GM20000 (cell line): Measurements from ENCODE around the gene RIMKLB.
"Not testable (repeated sequence)": the region's sequence is repeated elsewhere in the genome, so short reads cannot be mapped to it uniquely, and the experiment has no call there.

Experiments
- DNase-seq: peaks from one replicate; pipeline ENCODE4 v3.0.0; 2012; ENCODE audit warnings: low spot score
- TF ChIP-seq, protein P1 (sequence below): IDR thresholded peaks from 2 replicates; pipeline ENCODE4 v1.5.1; 2012; ENCODE audit warnings: mild to moderate bottlenecking, control low read depth; ENCODE audit errors: extremely low read depth, missing control alignments

The RIMKLB gene

DNA sequence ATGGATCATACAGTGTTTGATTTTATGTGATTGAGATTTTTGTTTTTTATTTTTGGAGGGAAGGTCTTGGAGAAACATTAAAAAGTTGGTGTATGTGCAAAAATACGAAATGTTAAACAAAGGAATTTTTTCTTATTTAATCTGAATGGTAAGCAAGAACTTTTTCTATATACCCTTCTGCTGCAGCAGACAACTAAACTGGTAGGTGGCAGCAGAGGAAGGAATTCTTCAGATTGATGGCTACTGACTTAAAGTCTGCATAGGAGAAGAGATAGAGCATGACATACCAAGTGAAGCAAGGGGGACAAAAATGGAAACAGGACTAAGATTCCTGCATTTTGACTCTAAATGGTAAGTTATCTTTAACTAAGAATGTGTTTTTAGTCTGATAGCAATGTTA lies 82.6 kb downstream of the RIMKLB start:
- DNase-seq: peak; percentile 25
- TF ChIP-seq, protein P1, sequence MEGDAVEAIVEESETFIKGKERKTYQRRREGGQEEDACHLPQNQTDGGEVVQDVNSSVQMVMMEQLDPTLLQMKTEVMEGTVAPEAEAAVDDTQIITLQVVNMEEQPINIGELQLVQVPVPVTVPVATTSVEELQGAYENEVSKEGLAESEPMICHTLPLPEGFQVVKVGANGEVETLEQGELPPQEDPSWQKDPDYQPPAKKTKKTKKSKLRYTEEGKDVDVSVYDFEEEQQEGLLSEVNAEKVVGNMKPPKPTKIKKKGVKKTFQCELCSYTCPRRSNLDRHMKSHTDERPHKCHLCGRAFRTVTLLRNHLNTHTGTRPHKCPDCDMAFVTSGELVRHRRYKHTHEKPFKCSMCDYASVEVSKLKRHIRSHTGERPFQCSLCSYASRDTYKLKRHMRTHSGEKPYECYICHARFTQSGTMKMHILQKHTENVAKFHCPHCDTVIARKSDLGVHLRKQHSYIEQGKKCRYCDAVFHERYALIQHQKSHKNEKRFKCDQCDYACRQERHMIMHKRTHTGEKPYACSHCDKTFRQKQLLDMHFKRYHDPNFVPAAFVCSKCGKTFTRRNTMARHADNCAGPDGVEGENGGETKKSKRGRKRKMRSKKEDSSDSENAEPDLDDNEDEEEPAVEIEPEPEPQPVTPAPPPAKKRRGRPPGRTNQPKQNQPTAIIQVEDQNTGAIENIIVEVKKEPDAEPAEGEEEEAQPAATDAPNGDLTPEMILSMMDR: no peak

DNA sequence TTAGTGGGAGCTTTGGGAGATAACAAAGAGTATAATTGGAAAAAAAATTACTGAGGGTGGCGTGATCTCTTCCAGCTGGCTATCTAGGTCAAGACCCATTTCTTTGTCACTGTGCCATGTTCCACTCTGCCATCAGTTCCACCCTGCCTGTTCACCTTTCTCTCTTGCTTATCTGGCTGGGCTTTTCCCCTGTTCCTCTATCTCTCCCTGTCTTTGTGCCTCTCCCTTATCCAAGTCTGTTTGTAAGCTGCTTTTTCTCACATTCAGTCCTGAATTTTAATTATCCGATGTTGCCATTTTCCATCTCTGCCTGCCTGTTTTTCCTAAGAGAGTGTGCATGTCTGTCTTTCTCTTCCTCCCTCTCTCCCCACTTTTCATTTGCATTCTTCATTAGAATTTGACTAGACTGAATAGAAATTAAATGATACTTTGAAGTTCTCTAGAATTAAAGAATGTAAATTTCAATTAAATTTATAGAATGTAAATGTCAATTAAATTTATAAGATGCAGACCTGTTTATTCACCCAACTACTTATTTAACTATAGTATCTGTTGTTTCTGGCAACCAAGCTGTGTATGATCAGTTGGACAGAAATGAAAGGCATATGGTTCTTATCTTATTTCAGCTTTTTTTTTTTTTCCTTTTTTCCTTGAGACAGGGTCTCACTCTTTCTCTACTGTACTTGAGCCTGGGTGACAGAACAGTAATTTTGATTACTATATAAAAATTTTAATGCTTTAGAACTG lies 83.8 kb downstream of the RIMKLB start:
- TF ChIP-seq, protein P1: no peak
- no peak for DNase-seq

DNA sequence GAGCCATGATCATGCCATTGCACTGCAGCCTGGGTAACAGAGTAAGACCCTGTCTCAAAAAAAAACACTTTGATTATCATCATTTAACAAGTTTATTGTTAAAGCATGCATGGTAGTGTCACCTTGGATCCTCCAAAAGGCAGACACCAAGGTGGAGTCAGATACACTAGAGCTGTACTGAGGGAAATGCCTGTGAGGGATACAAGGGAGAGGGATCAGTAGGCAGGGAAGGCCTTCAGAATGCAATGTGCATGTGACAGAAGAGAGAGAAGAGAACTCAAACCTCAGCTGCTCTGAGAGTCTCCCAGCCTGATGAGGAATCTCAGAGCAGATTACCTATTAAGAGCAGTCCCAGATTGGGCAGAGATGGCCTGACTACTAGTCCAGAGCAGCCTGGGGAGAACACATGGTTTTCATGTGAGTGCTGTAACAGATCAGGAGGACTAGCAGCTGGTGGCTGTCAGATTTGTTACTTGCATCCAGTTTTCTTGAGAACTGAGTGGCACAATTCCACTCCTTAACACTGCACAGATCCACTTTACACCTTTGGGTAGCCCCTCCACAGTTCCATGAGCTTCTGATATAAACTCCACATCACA lies 86.6 kb downstream of the RIMKLB start:
- DNase-seq: no peak
- TF ChIP-seq, protein P1: no peak

DNA sequence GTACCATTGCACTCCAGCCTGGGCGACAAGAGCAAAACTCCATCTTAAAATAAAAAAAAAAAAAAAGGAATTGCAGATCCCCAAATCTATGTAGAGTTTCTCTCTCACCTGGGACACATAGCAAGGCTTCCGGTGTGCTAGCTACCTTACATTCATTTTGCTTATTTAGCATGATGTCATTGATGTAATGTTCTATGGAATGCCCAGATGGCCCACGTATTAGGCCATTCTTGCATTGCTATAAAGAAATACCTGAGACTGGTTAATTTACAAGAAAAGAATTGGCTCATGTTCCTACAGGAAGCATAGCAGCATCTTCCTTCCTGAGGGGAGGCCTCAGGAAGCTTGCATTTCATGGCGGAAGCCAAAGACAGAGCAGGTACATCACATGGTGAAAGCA lies 87.7 kb downstream of the RIMKLB start:
- no peak for DNase-seq
- TF ChIP-seq, protein P1: no peak

DNA sequence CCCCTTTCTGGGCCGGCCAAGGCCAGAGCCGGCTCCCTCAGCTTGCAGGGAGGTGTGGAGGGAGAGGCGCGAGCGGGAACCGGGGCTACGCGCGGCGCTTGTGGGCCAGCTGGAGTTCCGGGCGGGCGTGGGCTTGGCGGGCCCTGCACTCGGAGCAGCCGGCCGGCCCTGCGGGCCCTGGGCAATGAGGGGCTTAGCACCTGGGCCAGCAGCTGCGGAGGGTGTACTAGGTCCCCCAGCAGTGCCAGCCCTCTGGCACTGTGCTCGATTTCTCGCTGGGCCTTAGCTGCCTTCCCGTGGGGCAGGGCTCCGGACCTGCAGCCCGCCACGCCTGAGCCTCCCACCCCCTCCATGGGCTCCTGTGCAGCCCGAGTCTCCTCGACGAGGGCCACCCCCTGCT lies 89.4 kb downstream of the RIMKLB start:
- not testable (repeated sequence) for DNase-seq

DNA sequence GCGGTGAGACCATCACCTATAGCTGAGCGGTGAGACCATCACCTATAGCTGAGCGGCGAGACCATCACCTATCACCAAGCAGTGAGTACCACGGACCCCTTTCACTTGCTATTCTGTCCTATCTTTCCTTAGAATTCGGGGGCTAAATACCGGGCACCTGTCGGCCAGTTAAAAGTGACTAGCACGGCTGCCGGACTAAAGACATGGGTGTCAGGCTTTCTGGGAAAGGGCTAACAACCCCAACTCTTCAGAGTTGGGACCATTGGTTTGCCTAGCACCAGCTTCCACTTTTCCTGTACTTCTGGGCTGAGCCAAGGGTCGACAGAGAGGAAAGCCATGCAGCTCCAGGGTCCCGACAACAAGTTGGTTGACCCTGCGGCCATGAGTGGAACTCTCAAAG lies 90.9 kb downstream of the RIMKLB start:
- DNase-seq: not testable (repeated sequence)

DNA sequence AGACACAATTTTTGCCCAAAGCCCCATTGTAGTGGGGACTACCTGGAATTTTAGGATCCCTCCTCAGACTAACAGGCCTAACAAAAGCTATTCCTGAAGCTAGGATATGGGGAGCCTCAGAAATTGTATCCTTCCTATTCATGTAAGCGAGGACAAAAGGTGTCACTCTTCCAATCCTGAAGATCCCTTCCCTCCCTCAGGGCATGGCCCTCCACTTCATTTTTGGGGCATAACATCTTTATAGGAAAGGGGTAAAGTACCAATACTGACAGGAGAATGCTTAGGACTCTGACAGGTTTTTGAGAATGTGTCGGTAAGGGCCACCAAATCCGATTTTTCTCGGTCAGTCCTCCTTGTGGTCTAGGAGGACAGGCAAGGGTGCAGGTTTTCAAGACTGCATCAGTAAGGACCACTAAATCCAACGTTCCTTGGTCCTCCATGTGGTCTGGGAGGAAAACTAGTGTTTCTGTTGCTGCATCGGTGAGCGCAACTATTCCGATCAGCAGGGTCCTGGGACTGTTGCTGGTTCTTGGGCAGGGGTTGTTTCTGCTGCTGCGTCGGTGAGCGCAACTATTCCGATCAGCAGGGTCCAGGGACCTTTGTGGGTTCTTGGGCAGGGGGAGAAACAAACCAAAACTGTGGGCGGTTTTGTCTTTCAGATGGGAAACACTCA lies 91.7 kb downstream of the RIMKLB start:
- not testable (repeated sequence) for DNase-seq

DNA sequence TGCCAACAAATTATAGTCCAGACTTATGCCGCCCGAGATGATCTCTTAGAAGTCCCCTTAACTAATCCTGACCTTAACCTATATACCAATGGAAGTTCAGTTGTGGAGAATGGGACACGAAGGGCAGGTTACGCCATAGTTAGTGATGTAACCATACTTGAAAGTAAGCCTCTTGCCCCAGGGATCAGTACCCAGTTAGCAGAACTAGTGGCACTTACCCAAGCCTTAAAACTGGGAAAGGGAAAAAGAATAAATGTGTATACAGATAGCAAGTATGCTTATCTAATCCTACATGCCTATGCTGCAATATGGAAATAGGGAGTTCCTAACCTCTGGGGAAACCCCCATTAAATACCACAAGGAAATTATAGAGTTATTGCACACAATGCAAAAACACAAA lies 95.4 kb downstream of the RIMKLB start:
- DNase-seq: not testable (repeated sequence)

DNA sequence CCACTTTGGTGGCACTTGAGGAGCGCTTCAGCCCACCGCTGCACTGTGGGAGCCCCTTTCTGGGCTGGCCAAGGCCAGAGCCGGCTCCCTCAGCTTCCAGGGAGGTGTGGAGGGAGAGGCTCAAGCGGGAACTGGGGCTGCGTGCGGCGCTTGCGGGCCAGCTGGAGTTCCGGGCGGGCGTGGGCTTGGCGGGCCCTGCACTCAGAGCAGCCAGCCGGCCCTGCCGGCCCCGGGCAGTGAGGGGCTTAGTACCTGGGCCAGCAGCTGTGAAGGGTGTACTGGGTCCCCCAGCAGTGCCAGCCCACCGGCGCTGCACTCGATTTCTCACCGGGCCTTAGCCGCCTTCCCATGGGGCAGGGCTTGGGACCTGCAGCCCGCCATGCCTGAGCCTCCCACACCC lies 96.8 kb downstream of the RIMKLB start:
- not testable (repeated sequence) for DNase-seq

DNA sequence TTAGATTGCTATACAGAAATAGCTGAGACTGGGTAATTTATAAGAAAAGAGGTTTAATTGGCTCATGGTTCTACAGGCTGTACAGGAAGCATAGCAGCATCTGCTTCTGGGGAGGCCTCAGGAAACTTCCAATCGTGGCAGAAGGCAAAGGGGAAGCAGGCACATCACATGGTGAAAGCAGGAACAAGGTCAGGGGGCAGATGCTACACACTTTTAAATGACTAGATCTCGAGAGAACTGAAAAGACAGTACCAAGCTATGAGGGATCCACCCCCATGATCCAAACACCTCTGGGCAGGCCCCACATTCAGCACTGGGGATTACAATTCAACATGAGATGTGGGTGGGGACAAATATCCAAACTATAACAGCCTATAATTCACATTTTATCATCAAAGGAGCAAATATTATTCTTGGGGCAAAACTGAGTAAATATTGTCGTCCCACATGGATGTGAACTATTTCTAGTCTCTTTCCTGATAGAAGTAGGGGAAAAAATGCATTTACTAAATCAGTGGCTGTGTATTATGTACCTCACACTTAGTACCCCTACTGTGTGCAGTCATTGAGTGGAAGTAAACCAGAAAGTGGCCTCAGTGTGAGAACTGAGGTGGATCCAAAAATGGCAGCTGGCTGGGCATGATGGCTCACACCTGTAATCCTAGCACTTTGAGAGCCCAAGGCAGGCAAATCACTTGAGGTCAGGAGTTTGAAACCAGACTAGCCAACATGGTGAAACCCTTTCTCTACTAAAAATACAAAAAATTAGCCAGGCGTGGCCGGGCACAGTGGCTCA lies 99.2 kb downstream of the RIMKLB start:
- TF ChIP-seq, protein P1: no peak
- no peak for DNase-seq

DNA sequence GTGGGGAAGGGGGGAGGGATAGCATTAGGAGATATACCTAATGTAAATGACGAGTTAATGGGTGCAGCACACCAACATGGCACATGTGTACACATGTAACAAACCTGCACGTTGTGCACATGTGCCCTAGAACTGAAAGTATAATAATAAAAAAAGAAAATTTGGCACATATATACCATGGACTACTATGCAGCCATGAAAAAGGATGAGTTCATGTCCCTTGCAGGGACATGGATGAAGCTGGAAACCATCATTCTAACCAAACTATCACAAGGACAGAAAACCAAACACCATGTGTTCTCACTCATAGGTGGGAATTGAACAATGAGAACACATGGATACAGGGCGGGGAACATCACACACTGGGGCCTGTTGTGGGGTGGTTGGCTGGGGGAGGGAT lies 103.4 kb downstream of the RIMKLB start:
- DNase-seq: not testable (repeated sequence)

DNA sequence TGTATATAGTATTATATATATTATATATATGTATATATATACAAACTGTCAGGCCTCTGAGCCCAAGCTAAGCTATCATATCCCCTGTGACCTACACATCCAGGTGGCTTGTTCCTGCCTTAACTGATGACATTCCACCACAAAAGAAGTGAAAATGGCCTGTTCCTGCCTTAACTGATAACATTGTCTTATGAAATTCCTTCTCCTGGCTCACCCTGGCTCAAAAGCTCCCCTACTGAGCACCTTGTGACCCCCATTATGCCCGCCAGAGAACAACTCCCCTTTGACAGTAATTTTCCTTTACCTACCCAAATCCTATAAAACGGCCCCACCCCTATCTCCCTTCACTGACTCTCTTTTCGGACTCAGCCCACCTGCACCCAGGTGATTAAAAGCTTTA lies 107.0 kb downstream of the RIMKLB start:
- not testable (repeated sequence) for DNase-seq

DNA sequence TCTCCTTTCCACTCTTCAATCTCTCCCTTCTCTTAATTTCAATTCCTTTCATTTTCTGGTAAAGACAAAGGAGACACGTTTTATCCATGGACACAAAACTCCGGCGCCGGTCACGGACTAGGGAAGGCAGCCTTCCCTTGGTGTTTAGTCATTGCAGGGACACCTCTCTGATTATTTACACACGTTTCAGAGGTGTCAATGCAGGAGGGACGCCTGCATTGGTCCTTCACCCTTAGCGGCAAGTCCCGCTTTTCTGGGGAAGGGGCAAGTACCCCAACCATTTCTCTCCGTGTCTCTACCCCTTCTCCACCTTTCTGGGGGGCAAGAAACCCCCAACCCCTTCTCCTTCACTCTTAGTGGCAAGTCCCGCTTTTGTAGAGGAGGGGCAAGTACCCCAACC lies 107.7 kb downstream of the RIMKLB start:
- DNase-seq: not testable (repeated sequence)

DNA sequence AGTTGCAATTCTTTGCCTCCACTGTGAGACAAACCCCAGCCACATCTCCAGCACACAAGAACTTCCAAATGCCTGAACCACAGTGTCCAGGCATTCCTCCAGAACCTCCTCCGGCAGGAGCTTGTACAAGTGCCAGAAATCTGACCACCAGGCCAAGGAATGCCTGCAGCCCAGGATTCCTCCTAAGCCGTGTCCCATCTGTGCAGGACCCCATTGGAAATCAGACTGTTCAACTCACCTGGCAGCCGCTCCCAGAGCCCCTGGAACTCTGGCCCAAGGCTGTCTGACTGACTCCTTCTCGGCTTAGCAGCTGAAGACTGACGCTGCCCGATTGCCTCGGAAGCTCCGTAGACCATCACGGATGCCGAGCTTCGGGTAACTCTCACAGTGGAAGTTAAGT lies 109.3 kb downstream of the RIMKLB start:
- not testable (repeated sequence) for DNase-seq
